Vagina (tissue), 2 donors: ENCODE data around the gene EXOC2. TPM values are rescaled to one million over a fixed set of nuclear protein-coding genes. Genes with fewer than 3 reads are reported as not detected.

Experiments
- DNase-seq, 2 donors: peaks; one replicate each; pipeline ENCODE4 v3.0.0-alpha.2; 2017; ENCODE audit errors: extremely low spot score in 2 of 2
- H3K27ac ChIP-seq: fragments of 200-600 bp; sonication (generic); one replicate; pipeline ENCODE4 v1.5.1; 2019
- H3K27me3 ChIP-seq: fragments of 200-600 bp; sonication (generic); one replicate; pipeline ENCODE4 v1.5.1; 2019
- H3K36me3 ChIP-seq, 2 donors: fragments of 200-600 bp; sonication (generic); one replicate each; pipeline ENCODE4 v1.5.1; 2017 to 2019
- H3K4me1 ChIP-seq: fragments of 200-600 bp; sonication (generic); one replicate; pipeline ENCODE4 v1.5.1; 2019
- H3K4me3 ChIP-seq, 2 donors: fragments of 200-600 bp; sonication (generic); 1 replicate in 1 of 2; 2 replicates in 1 of 2; pipeline ENCODE4 v1.5.1; 2016 to 2019
- H3K9me3 ChIP-seq: fragments of 200-600 bp; sonication (generic); one replicate; pipeline ENCODE4 v1.5.1; 2019
- POLR2A ChIP-seq, 2 donors: fragments of 450-650 bp; IDR thresholded peaks; one replicate each; pipeline ENCODE4 v1.6.1; 2017; ENCODE audit warnings: antibody characterized with exemption in 2 of 2, mild to moderate bottlenecking in 2 of 2, moderate library complexity in 2 of 2
- POLR2AphosphoS5 ChIP-seq, 2 donors: sonication (generic); formaldehyde crosslinking; IDR thresholded peaks; one replicate each; pipeline ENCODE4 v1.9.0; 2017; ENCODE audit warnings: antibody characterized with exemption in 2 of 2, mild to moderate bottlenecking in 2 of 2, low read depth in 1 of 2; ENCODE audit not compliant: insufficient read depth in 1 of 2
- intact Hi-C: fragments of 100-400 bp; cut with DNase I; formaldehyde crosslinking; loops from one replicate; pipeline ENCODE4 v1.15.1; 2023
- total RNA-seq: library from RNA; depleted of rRNA; stranded (reverse); fragments of >200 nt; gene quantifications from one replicate; pipeline ENCODE4 v1.2.3, GENCODE V29; 2016
- TF ChIP-seq, protein P1 (sequence below), 3 experiments: fragments of 450-650 bp in 2 of 3; fragments of 200-600 bp in 1 of 3; sonication (generic) in 1 of 3; IDR thresholded peaks; one replicate each; pipeline ENCODE4 v1.5.1; 2017 to 2019; ENCODE audit warnings: antibody characterized with exemption in 3 of 3, mild to moderate bottlenecking in 2 of 3, moderate library complexity in 2 of 3

Gene EXOC2
- total RNA-seq, 1 donor from 2014 or later = 23.6 TPM

DNA sequence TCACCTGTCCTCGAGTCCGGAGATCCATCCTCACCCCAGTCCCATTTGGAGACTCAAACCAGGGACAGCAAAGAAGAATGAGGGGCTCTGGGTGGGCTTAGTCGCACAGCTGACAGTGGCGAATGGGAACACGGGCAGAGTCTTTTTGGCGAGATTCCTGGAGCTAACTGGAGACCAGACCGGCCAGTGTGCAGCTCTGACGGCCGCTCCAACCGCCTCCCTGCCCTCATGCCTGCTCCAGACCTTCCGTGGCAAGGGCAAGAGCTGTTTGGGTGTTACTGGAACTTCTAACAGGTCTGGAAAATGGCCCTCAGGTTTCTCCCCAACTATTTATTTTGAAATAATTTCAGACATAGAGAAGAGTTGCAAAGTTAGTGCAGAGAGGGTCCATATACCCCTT, 225.8 kb downstream of the EXOC2 start:
- Histone ChIP-seq H3K9me3 (no peaks in the 10 kb centered on the region), H3K4me3 (no peak overlapping the region), H3K36me3 (no peaks in the 10 kb centered on the region), H3K27me3 (no peaks in the 10 kb centered on the region), H3K27ac (no peak overlapping the region), H3K4me1 (no peaks in the 10 kb centered on the region)
- DNase-seq = no peak
- intact Hi-C loops = no loop called here
- TF ChIP-seq POLR2A (IDR thresholded peaks at IDR 0.05) (no peak), POLR2AphosphoS5 (IDR thresholded peaks at IDR 0.05; ENCODE audit: insufficient read depth in 1 of 2, low read depth in 1 of 2) (no peak)
- TF ChIP-seq, protein P1, sequence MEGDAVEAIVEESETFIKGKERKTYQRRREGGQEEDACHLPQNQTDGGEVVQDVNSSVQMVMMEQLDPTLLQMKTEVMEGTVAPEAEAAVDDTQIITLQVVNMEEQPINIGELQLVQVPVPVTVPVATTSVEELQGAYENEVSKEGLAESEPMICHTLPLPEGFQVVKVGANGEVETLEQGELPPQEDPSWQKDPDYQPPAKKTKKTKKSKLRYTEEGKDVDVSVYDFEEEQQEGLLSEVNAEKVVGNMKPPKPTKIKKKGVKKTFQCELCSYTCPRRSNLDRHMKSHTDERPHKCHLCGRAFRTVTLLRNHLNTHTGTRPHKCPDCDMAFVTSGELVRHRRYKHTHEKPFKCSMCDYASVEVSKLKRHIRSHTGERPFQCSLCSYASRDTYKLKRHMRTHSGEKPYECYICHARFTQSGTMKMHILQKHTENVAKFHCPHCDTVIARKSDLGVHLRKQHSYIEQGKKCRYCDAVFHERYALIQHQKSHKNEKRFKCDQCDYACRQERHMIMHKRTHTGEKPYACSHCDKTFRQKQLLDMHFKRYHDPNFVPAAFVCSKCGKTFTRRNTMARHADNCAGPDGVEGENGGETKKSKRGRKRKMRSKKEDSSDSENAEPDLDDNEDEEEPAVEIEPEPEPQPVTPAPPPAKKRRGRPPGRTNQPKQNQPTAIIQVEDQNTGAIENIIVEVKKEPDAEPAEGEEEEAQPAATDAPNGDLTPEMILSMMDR (IDR thresholded peaks at IDR 0.05) = no peak

DNA sequence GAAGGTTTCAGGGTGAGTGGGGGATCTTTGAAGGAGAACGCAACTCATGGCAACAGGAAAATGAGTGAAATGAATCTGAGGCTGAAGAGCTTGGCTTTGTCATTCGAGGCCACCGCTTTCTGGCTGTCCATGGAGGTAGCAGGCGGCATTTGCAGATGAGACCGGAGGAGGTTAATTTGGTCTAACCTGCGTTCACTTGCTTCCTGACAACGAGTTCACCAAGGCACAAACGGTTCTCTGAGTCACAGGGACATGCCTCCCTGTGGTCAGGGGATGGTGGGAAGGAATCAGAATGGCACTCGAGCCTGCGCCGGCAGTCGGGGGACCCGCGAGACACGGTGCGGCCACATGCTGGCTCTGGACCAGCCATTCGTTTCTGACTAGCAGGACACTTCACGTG, 226.4 kb downstream of the EXOC2 start:
- no peak overlapping the region for H3K4me3 ChIP-seq
- H3K4me1 ChIP-seq = no peaks in the 10 kb centered on the region
- H3K27ac ChIP-seq = no peak overlapping the region
- no peaks in the 10 kb centered on the region for H3K9me3 ChIP-seq
- intact Hi-C loops = no loop called here
- TF ChIP-seq POLR2AphosphoS5 (IDR thresholded peaks at IDR 0.05; ENCODE audit: insufficient read depth in 1 of 2, low read depth in 1 of 2) (no peak), POLR2A (IDR thresholded peaks at IDR 0.05) (no peak)
- TF ChIP-seq, protein P1 (IDR thresholded peaks at IDR 0.05) = no peak
- no peaks in the 10 kb centered on the region for H3K27me3 ChIP-seq
- DNase-seq = no peak
- no peaks in the 10 kb centered on the region for H3K36me3 ChIP-seq

DNA sequence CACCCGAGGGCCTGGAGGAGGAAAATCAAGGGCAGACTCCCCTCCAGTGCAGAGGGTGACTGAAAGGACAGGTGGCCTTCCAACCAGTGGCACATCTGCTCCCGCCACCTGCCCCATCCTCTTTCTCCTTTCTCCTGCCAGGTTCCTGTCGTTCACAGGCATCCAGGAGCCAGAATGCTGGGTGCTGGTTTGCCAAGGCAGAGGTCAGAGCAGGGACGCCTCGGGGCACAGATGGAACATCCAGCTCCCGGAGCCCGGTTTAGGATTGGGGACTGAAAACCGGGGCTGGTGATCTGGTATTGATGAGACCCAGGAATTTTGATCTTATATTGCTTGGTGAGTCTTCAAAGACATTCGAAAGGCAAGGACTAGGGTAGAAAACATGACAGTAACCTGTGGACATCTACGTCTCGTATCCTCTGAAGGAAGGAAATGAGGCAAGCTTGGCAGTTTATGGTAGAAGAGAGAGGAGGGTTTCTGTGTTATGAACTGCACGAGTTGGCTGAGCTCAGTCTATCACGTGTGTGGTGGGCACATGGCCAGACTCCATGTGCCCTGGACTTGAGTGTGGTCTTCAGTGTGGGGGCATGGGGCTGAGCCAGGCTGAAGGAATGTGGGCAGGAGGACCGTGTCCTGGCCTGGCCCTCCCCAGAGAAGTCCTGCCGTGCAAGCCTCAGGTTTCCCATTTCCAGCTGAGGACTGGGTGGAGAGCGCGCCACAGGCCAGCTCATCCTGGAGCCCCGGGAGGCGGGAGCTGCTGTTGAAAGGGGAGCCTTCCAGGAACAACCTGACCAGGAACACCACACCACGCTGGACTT, 227.2 kb downstream of the EXOC2 start:
- intact Hi-C loops = no loop called here
- H3K36me3 ChIP-seq = no peaks in the 10 kb centered on the region
- no peak overlapping the region for H3K4me3 ChIP-seq
- no peaks in the 10 kb centered on the region for H3K4me1 ChIP-seq
- H3K9me3 ChIP-seq = no peaks in the 10 kb centered on the region
- no peak overlapping the region for H3K27ac ChIP-seq
- TF ChIP-seq POLR2A (IDR thresholded peaks at IDR 0.05) = no peak
- no peak for TF ChIP-seq POLR2AphosphoS5 (IDR thresholded peaks at IDR 0.05; ENCODE audit: insufficient read depth in 1 of 2, low read depth in 1 of 2)
- TF ChIP-seq, protein P1 (IDR thresholded peaks at IDR 0.05) = no peak
- DNase-seq = no peak
- no peaks in the 10 kb centered on the region for H3K27me3 ChIP-seq

DNA sequence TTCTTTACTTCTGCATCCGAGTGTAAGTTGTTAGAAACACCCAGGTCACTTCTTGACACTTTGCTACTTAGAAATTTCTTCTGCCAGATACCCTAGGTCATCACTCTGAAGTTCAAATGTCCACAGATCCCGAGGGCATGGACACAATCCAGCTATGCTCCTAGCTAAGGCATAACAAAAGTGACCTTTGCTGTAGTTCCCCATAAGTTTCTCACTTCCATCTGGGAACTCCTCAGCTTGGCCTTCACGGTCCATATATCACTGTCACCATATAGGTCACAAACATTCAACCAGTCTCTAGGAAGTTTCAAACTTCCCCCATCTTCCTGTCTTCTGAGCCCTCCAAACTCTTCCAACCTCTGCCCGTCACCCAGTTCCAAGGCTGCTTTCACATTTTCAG, 236.1 kb downstream of the EXOC2 start:
- Histone ChIP-seq H3K9me3 (no peaks in the 10 kb centered on the region), H3K36me3 (no peaks in the 10 kb centered on the region), H3K4me3 (no peak overlapping the region), H3K27me3 (no peaks in the 10 kb centered on the region), H3K4me1 (peaks cover 13% of the 10 kb centered on the region), H3K27ac (no peak overlapping the region)
- no peak for TF ChIP-seq POLR2AphosphoS5 (IDR thresholded peaks at IDR 0.05; ENCODE audit: insufficient read depth in 1 of 2, low read depth in 1 of 2)
- TF ChIP-seq, protein P1 (IDR thresholded peaks at IDR 0.05) = no peak
- no peak for TF ChIP-seq POLR2A (IDR thresholded peaks at IDR 0.05)
- intact Hi-C loops = no loop called here
- DNase-seq = peak in 1 of 2 donors; percentile 32

DNA sequence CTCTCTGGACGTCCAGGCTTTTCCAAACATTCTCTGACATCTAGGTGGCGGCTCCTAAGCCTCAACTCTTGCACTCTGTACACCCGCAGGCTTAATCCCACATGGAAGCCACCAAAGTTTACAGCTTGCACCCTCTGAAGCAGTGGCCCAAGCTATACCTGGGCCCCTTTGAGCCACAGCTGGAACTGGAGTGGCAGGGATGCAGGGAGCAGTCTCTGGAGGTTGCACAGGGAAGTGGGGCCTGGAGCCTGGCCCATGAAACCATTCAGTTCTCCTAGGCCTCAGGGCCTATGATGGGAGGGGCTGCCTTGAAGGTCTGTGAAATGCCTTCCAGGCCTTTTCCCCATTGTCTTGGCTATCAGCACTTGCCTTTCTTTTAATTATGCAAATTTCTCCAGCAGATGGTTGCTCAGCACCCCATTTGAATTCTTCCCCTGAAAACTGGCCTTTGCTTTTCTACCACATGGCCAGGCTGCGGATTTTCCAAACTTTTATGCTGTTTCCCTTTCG, 236.5 kb downstream of the EXOC2 start:
- Histone ChIP-seq H3K4me1 (peaks cover 13% of the 10 kb centered on the region), H3K9me3 (no peaks in the 10 kb centered on the region), H3K27ac (no peak overlapping the region), H3K4me3 (no peak overlapping the region), H3K27me3 (no peaks in the 10 kb centered on the region), H3K36me3 (no peaks in the 10 kb centered on the region)
- TF ChIP-seq, protein P1 (IDR thresholded peaks at IDR 0.05) = no peak
- TF ChIP-seq POLR2AphosphoS5 (IDR thresholded peaks at IDR 0.05; ENCODE audit: insufficient read depth in 1 of 2, low read depth in 1 of 2) = no peak
- TF ChIP-seq POLR2A (IDR thresholded peaks at IDR 0.05) = no peak
- peak; percentile 32 to 91 for DNase-seq
- intact Hi-C loops = no loop called here
